GM12892 (cell line): ENCODE data around the gene CCDC47.

Experiments used
- POLR2A ChIP-seq: IDR thresholded peaks from 2 replicates; pipeline ENCODE4 v1.6.1; 2011; ENCODE audit warnings: low read depth, low read length, control low read depth
- TAF1 ChIP-seq: IDR thresholded peaks from 2 replicates; pipeline ENCODE4 v1.6.1; 2011; ENCODE audit warnings: low read depth, mild to moderate bottlenecking, control low read depth, low read length, borderline replicate concordance

GRCh38 chr17:63774969-63775265 lies 1.5 kb upstream of the CCDC47 start:
- TF ChIP-seq TAF1, result no peak
- TF ChIP-seq POLR2A, result no peak; the same call in 1 of the 2 replicates
